ENCODE measurements around the gene FARP1. TPM values are rescaled to one million over a fixed set of nuclear protein-coding genes. Genes with fewer than 3 reads are reported as not detected.

The FARP1 gene
- total and polyA plus RNA-seq, 2 of the 13 experiments (the other 11 are each of a cell fraction or from before 2014, with no cell fraction given), result 70.6 to 126 TPM

- TF ChIP-seq, protein P1, sequence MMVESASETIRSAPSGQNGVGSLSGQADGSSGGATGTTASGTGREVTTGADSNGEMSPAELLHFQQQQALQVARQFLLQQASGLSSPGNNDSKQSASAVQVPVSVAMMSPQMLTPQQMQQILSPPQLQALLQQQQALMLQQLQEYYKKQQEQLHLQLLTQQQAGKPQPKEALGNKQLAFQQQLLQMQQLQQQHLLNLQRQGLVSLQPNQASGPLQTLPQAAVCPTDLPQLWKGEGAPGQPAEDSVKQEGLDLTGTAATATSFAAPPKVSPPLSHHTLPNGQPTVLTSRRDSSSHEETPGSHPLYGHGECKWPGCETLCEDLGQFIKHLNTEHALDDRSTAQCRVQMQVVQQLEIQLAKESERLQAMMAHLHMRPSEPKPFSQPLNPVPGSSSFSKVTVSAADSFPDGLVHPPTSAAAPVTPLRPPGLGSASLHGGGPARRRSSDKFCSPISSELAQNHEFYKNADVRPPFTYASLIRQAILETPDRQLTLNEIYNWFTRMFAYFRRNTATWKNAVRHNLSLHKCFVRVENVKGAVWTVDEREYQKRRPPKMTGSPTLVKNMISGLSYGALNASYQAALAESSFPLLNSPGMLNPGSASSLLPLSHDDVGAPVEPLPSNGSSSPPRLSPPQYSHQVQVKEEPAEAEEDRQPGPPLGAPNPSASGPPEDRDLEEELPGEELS (CRISPR knock-in tag; IDR thresholded peaks at IDR 0.05), result peak; percentile 54; the same call in 1 of the 2 replicates
- TF ChIP-seq ZNF354B (CRISPR knock-in tag; IDR thresholded peaks at IDR 0.05) (0 out of 2 replicates have a peak, but pooled peaks have one; percentile 25), ZBTB38 (CRISPR knock-in tag; IDR thresholded peaks at IDR 0.05) (peak; percentile 49; the same call in 1 of the 2 replicates), ZNF18 (CRISPR knock-in tag; IDR thresholded peaks at IDR 0.05; ENCODE audit: insufficient replicate concordance) (peak; percentile 30), ZNF12 (CRISPR knock-in tag; IDR thresholded peaks at IDR 0.05) (no peak), ZBTB42 (CRISPR knock-in tag; IDR thresholded peaks at IDR 0.05) (0 out of 2 replicates have a peak, but pooled peaks have one; percentile 47), AHDC1 (CRISPR knock-in tag; IDR thresholded peaks at IDR 0.05; ENCODE audit: borderline replicate concordance) (0 out of 2 replicates have a peak, but pooled peaks have one; percentile 19), RCOR2 (CRISPR knock-in tag; IDR thresholded peaks at IDR 0.05) (no peak), FOXC1 (CRISPR knock-in tag; IDR thresholded peaks at IDR 0.05; ENCODE audit: borderline replicate concordance) (no peak), POGZ (CRISPR knock-in tag; IDR thresholded peaks at IDR 0.05) (peak; percentile 11; the same call in 1 of the 2 replicates), NR2F6 (IDR thresholded peaks at IDR 0.05) (0 out of 2 replicates have a peak, but pooled peaks have one; percentile 16), NR2F6 (CRISPR knock-in tag; IDR thresholded peaks at IDR 0.05) (no peak), ZNF616 (CRISPR knock-in tag; IDR thresholded peaks at IDR 0.05; ENCODE audit: low read depth) (no peak), ZNF264 (CRISPR knock-in tag; IDR thresholded peaks at IDR 0.05) (no peak), TCF7L2 (IDR thresholded peaks at IDR 0.05; ENCODE audit: low read depth, low read length) (no peak), RBFOX2 (IDR thresholded peaks at IDR 0.05; ENCODE audit: low read depth, low read length) (no peak), ZFX (CRISPR knock-in tag; IDR thresholded peaks at IDR 0.05; ENCODE audit: low read depth) (peak; percentile 55), ZNF34 (CRISPR knock-in tag; IDR thresholded peaks at IDR 0.05; ENCODE audit: borderline replicate concordance) (no peak), SNAPC2 (CRISPR knock-in tag; IDR thresholded peaks at IDR 0.05) (0 out of 2 replicates have a peak, but pooled peaks have one; percentile 25), MAX (IDR thresholded peaks at IDR 0.05) (0 out of 2 replicates have a peak, but pooled peaks have one; percentile 13)
Measured at GRCh38 chr13:98111168-98112098, 31.5 kb upstream of the FARP1 start (continued).

Measured in HepG2 (cell line).